ENCODE measurements around the gene LHPP.

Gene LHPP

GRCh38 chr10:124627866-124628675 is 166.4 kb downstream of the LHPP start:
- TF ChIP-seq CTCF (IDR thresholded peaks at IDR 0.05; ENCODE audit: low read length) (no peak), EZH2 (IDR thresholded peaks at IDR 0.05; ENCODE audit: borderline replicate concordance, low read length) (no peak)
- H3K4me2 ChIP-seq (ENCODE audit: low read length), result no peak overlapping the region; the same call in 1 of the 2 replicates

GRCh38 chr10:124628676-124629021 is 167.0 kb downstream of the LHPP start:
- no peak for TF ChIP-seq CTCF (IDR thresholded peaks at IDR 0.05; ENCODE audit: low read length)
- no peak for TF ChIP-seq EZH2 (IDR thresholded peaks at IDR 0.05; ENCODE audit: borderline replicate concordance, low read length)
- H3K79me2 ChIP-seq (ENCODE audit: insufficient read depth, low read length), result peaks cover 4% of the 10 kb centered on the region; the same call in 1 of the 2 replicates
- peaks cover 85% of the 10 kb centered on the region for H3K4me1 ChIP-seq (ENCODE audit: insufficient read depth, low read length, severe bottlenecking)
- no peaks in the 10 kb centered on the region for H3K9me2 ChIP-seq (ENCODE audit: low read depth, low read length)
- no peaks in the 10 kb centered on the region for H3K27me3 ChIP-seq (ENCODE audit: insufficient read depth, low read length)
- H3K4me2 ChIP-seq (ENCODE audit: low read length), result no peak overlapping the region; the same call in 1 of the 2 replicates
- no peaks in the 10 kb centered on the region for H4K20me1 ChIP-seq (ENCODE audit: insufficient read depth, low read length)
- no peak overlapping the region for H3K4me3 ChIP-seq (ENCODE audit: low read depth, low read length, poor library complexity, severe bottlenecking)
- no peak overlapping the region for H3K9ac ChIP-seq (ENCODE audit: low read length)
- H3K9me3 ChIP-seq (ENCODE audit: low read length), result no peaks in the 10 kb centered on the region
- H2AFZ ChIP-seq (ENCODE audit: low read length), result no peak overlapping the region
- H3K27ac ChIP-seq (ENCODE audit: low read depth, low read length, poor library complexity, severe bottlenecking), result peak overlapping the region; percentile 93
- no peaks in the 10 kb centered on the region for H3F3A ChIP-seq (ENCODE audit: insufficient read depth, low read length)
- no peaks in the 10 kb centered on the region for H3K36me3 ChIP-seq (ENCODE audit: insufficient read depth, low read length)

More at GRCh38 chr10:124627866-124628675, 166.4 kb downstream of the LHPP start:
- H3K4me1 ChIP-seq (ENCODE audit: insufficient read depth, low read length, severe bottlenecking), result peaks cover 91% of the 10 kb centered on the region
- H3K27ac ChIP-seq (ENCODE audit: low read depth, low read length, poor library complexity, severe bottlenecking), result peak overlapping the region; percentile 93
- H3K36me3 ChIP-seq (ENCODE audit: insufficient read depth, low read length), result peaks cover 2% of the 10 kb centered on the region; the same call in 1 of the 2 replicates
- H3K9me3 ChIP-seq (ENCODE audit: low read length), result no peaks in the 10 kb centered on the region
- H3F3A ChIP-seq (ENCODE audit: insufficient read depth, low read length), result no peaks in the 10 kb centered on the region
- peaks cover 2% of the 10 kb centered on the region; the same call in 1 of the 2 replicates for H3K79me2 ChIP-seq (ENCODE audit: insufficient read depth, low read length)
- H4K20me1 ChIP-seq (ENCODE audit: insufficient read depth, low read length), result no peaks in the 10 kb centered on the region
- no peaks in the 10 kb centered on the region for H3K27me3 ChIP-seq (ENCODE audit: insufficient read depth, low read length)
- H2AFZ ChIP-seq (ENCODE audit: low read length), result no peak overlapping the region
- no peak overlapping the region for H3K9ac ChIP-seq (ENCODE audit: low read length)
- H3K9me2 ChIP-seq (ENCODE audit: low read depth, low read length), result no peaks in the 10 kb centered on the region
- no peak overlapping the region for H3K4me3 ChIP-seq (ENCODE audit: low read depth, low read length, poor library complexity, severe bottlenecking)

- H3K9ac ChIP-seq (ENCODE audit: low read length), result no peak overlapping the region
- H3K27ac ChIP-seq (ENCODE audit: low read depth, low read length, poor library complexity, severe bottlenecking), result peak overlapping the region; percentile 93
- peaks cover 77% of the 10 kb centered on the region for H3K4me1 ChIP-seq (ENCODE audit: insufficient read depth, low read length, severe bottlenecking)
Observed at GRCh38 chr10:124629415-124629814, 167.8 kb downstream of the LHPP start.

More at GRCh38 chr10:124629415-124629814, 167.8 kb downstream of the LHPP start:
- no peak overlapping the region for H3K4me2 ChIP-seq (ENCODE audit: low read length)
- H3K4me3 ChIP-seq (ENCODE audit: low read depth, low read length, poor library complexity, severe bottlenecking), result no peak overlapping the region
- no peaks in the 10 kb centered on the region for H3K27me3 ChIP-seq (ENCODE audit: insufficient read depth, low read length)
- H3K9me2 ChIP-seq (ENCODE audit: low read depth, low read length), result no peaks in the 10 kb centered on the region
- no peak overlapping the region for H2AFZ ChIP-seq (ENCODE audit: low read length)
- no peaks in the 10 kb centered on the region for H3F3A ChIP-seq (ENCODE audit: insufficient read depth, low read length)
- H3K9me3 ChIP-seq (ENCODE audit: low read length), result no peaks in the 10 kb centered on the region
- peaks cover 4% of the 10 kb centered on the region; the same call in 1 of the 2 replicates for H3K79me2 ChIP-seq (ENCODE audit: insufficient read depth, low read length)
- TF ChIP-seq CTCF (IDR thresholded peaks at IDR 0.05; ENCODE audit: low read length), result no peak
- TF ChIP-seq EZH2 (IDR thresholded peaks at IDR 0.05; ENCODE audit: borderline replicate concordance, low read length), result no peak
- no peaks in the 10 kb centered on the region for H4K20me1 ChIP-seq (ENCODE audit: insufficient read depth, low read length)
- 0 out of 2 replicates have a peak, but pooled peaks cover 7% of the 10 kb centered on the region for H3K36me3 ChIP-seq (ENCODE audit: insufficient read depth, low read length)
